Forelimb muscle (tissue), 1 donor: Measurements from ENCODE around the gene ZNF283. TPM values are rescaled to one million over a fixed set of nuclear protein-coding genes. Genes with fewer than 3 reads are reported as not detected.
A peak's percentile ranks its signal among the peaks of the same experiment; 100 is the strongest.
"Not testable (repeated sequence)": the region's sequence is repeated elsewhere in the genome, so short reads cannot be mapped to it uniquely, and the experiment has no call there.

Source experiments
- DNase-seq: peaks from one replicate; pipeline ENCODE4 v3.0.0-alpha.2; 2013; ENCODE audit warnings: low read depth
- polyA plus RNA-seq: library from polyadenylated mRNA; unstranded; fragments of 120-200 nt; gene quantifications from one replicate; pipeline ENCODE4 v1.2.1, GENCODE V29; 2013; ENCODE audit not compliant: insufficient read length

The ZNF283 gene
- polyA plus RNA-seq, 1 donor, result 9.7 TPM

- DNase-seq, result no peak
Observed at GRCh38 chr19:43799502-43800142, 27.5 kb upstream of the ZNF283 start.

- no peak for DNase-seq
Observed at GRCh38 chr19:43802216-43802951, 24.7 kb upstream of the ZNF283 start, which contains the start of gene LYPD5. LYPD5 (minus strand) TSS chr19:43802447; CDS start chr19:43802380, 67 bp downstream.

- DNase-seq, result no peak
Observed at GRCh38 chr19:43804432-43804831, 22.7 kb upstream of the ZNF283 start.

- not testable (repeated sequence) for DNase-seq
Observed at GRCh38 chr19:43806401-43806800, 20.7 kb upstream of the ZNF283 start.

- no peak for DNase-seq
Observed at GRCh38 chr19:43806848-43807247, 20.3 kb upstream of the ZNF283 start.

GRCh38 chr19:43807651-43808050 lies 19.5 kb upstream of the ZNF283 start:
- DNase-seq, result no peak

- DNase-seq, result peak; percentile 16
Observed at GRCh38 chr19:43809762-43810696, 17.1 kb upstream of the ZNF283 start.

GRCh38 chr19:43811837-43812236 lies 15.3 kb upstream of the ZNF283 start:
- DNase-seq, result no peak

- no peak for DNase-seq
Observed at GRCh38 chr19:43812259-43812658, 14.9 kb upstream of the ZNF283 start.

GRCh38 chr19:43812688-43813087 lies 14.4 kb upstream of the ZNF283 start:
- DNase-seq, result no peak

- DNase-seq, result no peak
Observed at GRCh38 chr19:43814663-43815352, 12.3 kb upstream of the ZNF283 start.

GRCh38 chr19:43817454-43817853 lies 9.7 kb upstream of the ZNF283 start:
- DNase-seq, result not testable (repeated sequence)

- DNase-seq, result no peak
Observed at GRCh38 chr19:43818500-43818899, 8.6 kb upstream of the ZNF283 start.

- DNase-seq, result no peak
Observed at GRCh38 chr19:43820098-43820883, 6.8 kb upstream of the ZNF283 start.

GRCh38 chr19:43820884-43821215 lies 6.3 kb upstream of the ZNF283 start:
- DNase-seq, result no peak

- DNase-seq, result not testable (repeated sequence)
Observed at GRCh38 chr19:43823856-43824255, 3.3 kb upstream of the ZNF283 start.

GRCh38 chr19:43824572-43824971 lies 2.5 kb upstream of the ZNF283 start:
- not testable (repeated sequence) for DNase-seq

GRCh38 chr19:43839139-43839538 lies 12.0 kb downstream of the ZNF283 start:
- DNase-seq, result no peak

- no peak for DNase-seq
Observed at GRCh38 chr19:43842007-43842406, 14.9 kb downstream of the ZNF283 start.

- no peak for DNase-seq
Observed at GRCh38 chr19:43847246-43847645, 20.1 kb downstream of the ZNF283 start.

GRCh38 chr19:43847884-43848283 lies 20.8 kb downstream of the ZNF283 start:
- DNase-seq, result no peak
